Body of pancreas (tissue), 4 donors: ENCODE results near the gene FANCD2.

Experiments used
- POLR2A ChIP-seq, 3 donors: fragments of 450-650 bp; IDR thresholded peaks; one replicate each; pipeline ENCODE4 v1.6.1; 2016; ENCODE audit warnings: antibody characterized with exemption in 3 of 3, mild to moderate bottlenecking in 2 of 3
- TF ChIP-seq, protein P1 (sequence below), 7 experiments: fragments of 450-650 bp in 4 of 7; fragments of 200-600 bp in 3 of 7; sonication (generic) in 3 of 7; IDR thresholded peaks; one replicate each; pipeline ENCODE4 v1.5.1; 2016 to 2019; ENCODE audit warnings: antibody characterized with exemption in 7 of 7

DNA sequence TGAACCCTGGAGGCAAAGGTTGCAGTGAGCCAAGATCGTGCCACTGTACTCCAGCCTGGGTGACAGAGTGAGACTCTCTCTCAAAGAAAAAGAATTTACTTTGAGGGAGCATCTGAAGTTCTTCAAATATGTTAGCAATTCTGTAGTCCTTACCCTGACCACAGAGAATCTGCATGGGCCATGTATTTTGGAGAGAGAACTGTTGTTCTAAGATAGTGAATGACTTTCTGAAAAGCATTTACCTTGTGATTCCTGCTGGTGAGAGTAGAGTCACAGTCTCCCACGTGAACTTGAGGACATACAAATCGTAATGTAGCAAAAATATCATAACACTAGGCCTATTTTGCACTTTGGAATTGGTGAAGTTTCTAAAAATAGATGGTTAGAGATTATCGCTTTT is 93.1 kb downstream of the FANCD2 start:
- no peak for TF ChIP-seq POLR2A (IDR thresholded peaks at IDR 0.05)
- TF ChIP-seq, protein P1, sequence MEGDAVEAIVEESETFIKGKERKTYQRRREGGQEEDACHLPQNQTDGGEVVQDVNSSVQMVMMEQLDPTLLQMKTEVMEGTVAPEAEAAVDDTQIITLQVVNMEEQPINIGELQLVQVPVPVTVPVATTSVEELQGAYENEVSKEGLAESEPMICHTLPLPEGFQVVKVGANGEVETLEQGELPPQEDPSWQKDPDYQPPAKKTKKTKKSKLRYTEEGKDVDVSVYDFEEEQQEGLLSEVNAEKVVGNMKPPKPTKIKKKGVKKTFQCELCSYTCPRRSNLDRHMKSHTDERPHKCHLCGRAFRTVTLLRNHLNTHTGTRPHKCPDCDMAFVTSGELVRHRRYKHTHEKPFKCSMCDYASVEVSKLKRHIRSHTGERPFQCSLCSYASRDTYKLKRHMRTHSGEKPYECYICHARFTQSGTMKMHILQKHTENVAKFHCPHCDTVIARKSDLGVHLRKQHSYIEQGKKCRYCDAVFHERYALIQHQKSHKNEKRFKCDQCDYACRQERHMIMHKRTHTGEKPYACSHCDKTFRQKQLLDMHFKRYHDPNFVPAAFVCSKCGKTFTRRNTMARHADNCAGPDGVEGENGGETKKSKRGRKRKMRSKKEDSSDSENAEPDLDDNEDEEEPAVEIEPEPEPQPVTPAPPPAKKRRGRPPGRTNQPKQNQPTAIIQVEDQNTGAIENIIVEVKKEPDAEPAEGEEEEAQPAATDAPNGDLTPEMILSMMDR (IDR thresholded peaks at IDR 0.05) = no peak
